ENCODE data around the gene PSPH. TPM values are rescaled to one million over a fixed set of nuclear protein-coding genes. Genes with fewer than 3 reads are reported as not detected.
"Not testable (repeated sequence)": the region's sequence is repeated elsewhere in the genome, so short reads cannot be mapped to it uniquely, and the experiment has no call there.

The PSPH gene
- polyA plus RNA-seq, 1 donor (not counting 4 experiments of a cell fraction or from before 2014, with no cell fraction given), result 21.6 TPM

- no peaks in the 10 kb centered on the region for H3K4me1 ChIP-seq (ENCODE audit: control insufficient read depth, extremely low read depth, insufficient read depth, low read length)
- H3K9ac ChIP-seq (ENCODE audit: control insufficient read depth, extremely low read depth, insufficient read depth, low read length), result no peak overlapping the region
- no peaks in the 10 kb centered on the region for H3K9me1 ChIP-seq (ENCODE audit: control insufficient read depth, extremely low read depth, insufficient read depth, low read length)
- no peak for DNase-seq (ENCODE audit: low read depth, low spot score)
- no peak overlapping the region for H3K4me2 ChIP-seq (ENCODE audit: control insufficient read depth, extremely low read depth, insufficient read depth, low read depth, low read length)
- no peaks in the 10 kb centered on the region for H3K9me3 ChIP-seq (ENCODE audit: control insufficient read depth, low read depth, low read length)
- no peak overlapping the region for H2AFZ ChIP-seq (ENCODE audit: control insufficient read depth, low read length)
- H3K36me3 ChIP-seq (ENCODE audit: control insufficient read depth in 2 of 2, extremely low read depth in 1 of 2, insufficient read depth in 2 of 2, low read length in 2 of 2), result peaks cover 21 to 25% of the 10 kb centered on the region in 2 experiments
- TF ChIP-seq EZH2 (IDR thresholded peaks at IDR 0.05; ENCODE audit: low read length) (no peak), CTCF (optimal IDR thresholded peaks at IDR 0.05 in 1 of 3, IDR thresholded peaks at IDR 0.05 in 1 of 3, conservative IDR thresholded peaks at IDR 0.05 in 1 of 3; ENCODE audit: extremely low read depth in 1 of 3, insufficient read depth in 2 of 3, low read length in 3 of 3) (peak; percentile 75 to 94 (median 90))
- no peak overlapping the region for H3K4me3 ChIP-seq (ENCODE audit: control insufficient read depth in 2 of 3, extremely low read depth in 1 of 3, insufficient read depth in 2 of 3, low read depth in 1 of 3, low read length in 3 of 3)
- peak; percentile 41 for FAIRE-seq
- H3K27ac ChIP-seq (ENCODE audit: control insufficient read depth, insufficient read depth, low read length), result no peak overlapping the region
- H4K20me1 ChIP-seq (ENCODE audit: control insufficient read depth, extremely low read depth, insufficient read depth, low read length), result peaks cover 3% of the 10 kb centered on the region
- no peaks in the 10 kb centered on the region for H3K27me3 ChIP-seq (ENCODE audit: control insufficient read depth, extremely low read depth, insufficient read depth, low read length)
- H3K79me2 ChIP-seq (ENCODE audit: control insufficient read depth, insufficient read depth, low read length), result no peaks in the 10 kb centered on the region
- dilution Hi-C loops (cut with MboI; ENCODE audit: extremely low pct_ligation_motif_present, low sequenced_read_pairs), result no loop called here
Measured at GRCh38 chr7:56074371-56074791, 23.1 kb upstream of the PSPH start.

GRCh38 chr7:56066376-56066775 is 15.1 kb upstream of the PSPH start:
- H3K9me1 ChIP-seq (ENCODE audit: control insufficient read depth, extremely low read depth, insufficient read depth, low read length); FAIRE-seq; H3K9me3 ChIP-seq (ENCODE audit: control insufficient read depth, low read depth, low read length); H3K4me3 ChIP-seq (ENCODE audit: control insufficient read depth in 2 of 3, extremely low read depth in 1 of 3, insufficient read depth in 2 of 3, low read depth in 1 of 3, low read length in 3 of 3); H3K4me2 ChIP-seq (ENCODE audit: control insufficient read depth, extremely low read depth, insufficient read depth, low read depth, low read length); H3K9ac ChIP-seq (ENCODE audit: control insufficient read depth, extremely low read depth, insufficient read depth, low read length); H3K27ac ChIP-seq (ENCODE audit: control insufficient read depth, insufficient read depth, low read length); H2AFZ ChIP-seq (ENCODE audit: control insufficient read depth, low read length); H3K27me3 ChIP-seq (ENCODE audit: control insufficient read depth, extremely low read depth, insufficient read depth, low read length); H4K20me1 ChIP-seq (ENCODE audit: control insufficient read depth, extremely low read depth, insufficient read depth, low read length); dilution Hi-C loops (cut with MboI; ENCODE audit: extremely low pct_ligation_motif_present, low sequenced_read_pairs); DNase-seq (ENCODE audit: low read depth, low spot score): not testable (repeated sequence)
- peaks cover 22% of the 10 kb centered on the region for H3K4me1 ChIP-seq (ENCODE audit: control insufficient read depth, extremely low read depth, insufficient read depth, low read length)
- peaks cover 14% of the 10 kb centered on the region for H3K79me2 ChIP-seq (ENCODE audit: control insufficient read depth, insufficient read depth, low read length)
- peaks cover 10 to 14% of the 10 kb centered on the region in 2 experiments for H3K36me3 ChIP-seq (ENCODE audit: control insufficient read depth in 2 of 2, extremely low read depth in 1 of 2, insufficient read depth in 2 of 2, low read length in 2 of 2)

Data from keratinocyte (primary cell).